LoVo (cell line): ENCODE measurements around the gene LDLRAD3.

Experiments used
- DNase-seq: peaks from one replicate; pipeline ENCODE4 v3.0.0-alpha.2; 2016; ENCODE audit warnings: low spot score

The LDLRAD3 gene

DNA sequence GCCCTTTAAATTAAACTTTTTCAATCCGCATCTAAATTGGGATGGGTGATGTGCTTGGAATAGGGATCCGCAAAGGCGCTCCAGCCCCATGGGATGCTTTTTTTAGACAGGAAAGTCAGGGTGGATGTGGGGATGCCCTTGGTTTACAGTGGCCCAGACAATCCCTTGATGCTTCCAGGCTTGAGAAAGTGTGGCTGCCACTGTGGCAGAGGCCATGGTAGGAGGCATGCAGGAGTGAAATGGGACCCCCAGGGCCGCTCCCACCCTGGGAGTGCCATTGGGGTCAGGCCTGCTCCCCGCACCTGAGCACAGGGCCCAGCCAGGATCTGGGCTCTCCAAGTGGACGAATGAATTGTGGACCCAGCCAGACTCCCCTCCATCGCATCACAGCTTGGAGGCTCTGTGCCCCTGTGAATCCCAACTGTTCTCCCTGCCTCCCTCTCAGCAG is 269.6 kb downstream of the LDLRAD3 start:
- no peak for DNase-seq

DNA sequence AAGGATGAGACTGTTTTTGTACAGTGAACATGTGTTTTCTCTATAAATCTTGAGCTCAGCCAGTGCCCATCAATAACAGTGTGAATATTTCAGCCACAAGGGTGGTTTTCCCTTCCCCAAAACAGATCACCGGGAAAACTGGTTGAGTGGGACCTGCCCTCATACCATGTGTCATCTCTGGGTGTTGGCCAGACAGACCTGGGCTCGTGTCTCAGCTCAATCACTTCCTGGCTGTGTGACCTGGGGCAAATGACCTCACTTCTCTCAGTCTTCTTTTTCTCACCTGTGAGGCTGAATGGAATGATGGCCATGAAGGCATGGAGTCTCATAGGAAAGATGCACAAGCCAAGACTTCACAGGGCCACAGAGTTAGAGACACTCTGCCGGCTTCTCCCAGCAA is 270.6 kb downstream of the LDLRAD3 start:
- DNase-seq: no peak

DNA sequence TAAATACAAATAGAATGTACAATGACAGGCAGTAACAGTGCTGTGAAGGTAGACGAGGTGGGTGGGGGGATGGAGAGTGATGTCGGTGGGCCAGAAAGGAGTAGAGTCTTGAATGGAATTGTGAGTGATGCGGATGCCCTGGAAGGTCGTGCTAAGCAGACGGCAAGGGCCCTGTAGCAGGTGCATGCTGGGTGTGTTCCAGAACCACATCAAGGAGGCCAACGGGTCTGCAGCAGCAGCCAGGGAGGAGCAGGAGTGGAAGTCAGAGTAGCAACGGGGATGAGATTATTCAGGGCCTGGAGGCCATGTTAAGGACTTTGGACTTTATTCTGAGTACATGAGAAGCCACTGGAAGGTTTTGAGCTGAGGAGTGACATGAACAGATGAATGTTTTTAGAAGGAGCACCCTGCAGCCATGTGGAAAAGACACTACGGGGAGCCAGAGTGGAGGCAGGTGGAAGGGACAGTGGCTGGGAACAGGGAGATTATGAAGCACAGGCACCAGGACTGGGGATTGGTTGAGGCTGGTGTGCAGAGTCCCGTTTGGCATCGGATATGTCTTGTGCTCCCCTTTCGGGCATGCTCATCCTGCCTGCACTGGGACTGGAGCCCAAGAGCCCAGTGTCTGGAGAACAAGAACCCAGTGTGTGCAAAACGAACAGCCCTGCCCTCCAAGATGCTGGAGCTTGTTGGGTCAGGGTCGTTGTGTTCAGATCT is 271.3 kb downstream of the LDLRAD3 start:
- no peak for DNase-seq

DNA sequence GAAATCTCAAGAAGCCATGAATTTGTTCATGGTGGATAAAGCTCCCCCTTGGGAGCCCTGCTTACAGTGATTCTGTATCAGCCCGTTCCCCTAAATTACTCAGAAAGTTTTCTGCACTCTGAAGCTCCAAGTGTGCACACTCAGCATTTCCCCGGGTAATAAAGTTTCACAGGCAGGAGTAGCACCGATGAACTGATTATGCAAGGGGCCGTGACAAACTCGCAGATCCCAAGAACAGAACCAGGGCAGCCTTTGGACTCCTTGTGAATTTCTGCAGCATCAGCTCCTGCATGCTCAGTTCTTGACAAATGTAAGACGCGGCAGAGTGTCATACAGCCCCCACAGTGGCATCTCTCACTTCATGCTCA is 271.8 kb downstream of the LDLRAD3 start:
- DNase-seq: no peak

DNA sequence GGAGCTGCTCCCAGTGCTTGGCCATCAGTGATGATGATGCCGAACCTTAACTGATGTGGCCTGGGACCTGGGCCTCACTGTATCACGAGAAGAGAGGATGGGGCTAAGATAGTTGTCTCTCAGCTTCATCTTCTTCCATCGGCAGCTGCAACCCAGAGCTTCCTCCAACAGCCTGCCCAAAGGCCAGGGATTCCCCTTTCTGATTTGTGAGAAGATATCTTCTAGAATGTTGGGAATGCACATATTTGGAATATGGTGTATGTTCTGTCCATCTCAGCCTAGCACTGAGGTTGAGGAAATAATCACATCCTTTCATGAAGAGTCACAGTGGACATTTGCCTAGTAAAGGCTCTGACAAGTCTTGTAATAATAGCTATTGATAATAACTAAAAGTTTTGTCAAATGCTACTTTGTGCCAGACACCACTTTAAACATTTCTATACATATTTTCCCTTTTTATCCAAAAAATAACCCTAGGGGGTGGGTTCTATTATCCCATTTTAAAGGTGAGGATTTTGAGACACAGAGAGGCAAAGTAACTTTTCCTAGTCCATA is 272.3 kb downstream of the LDLRAD3 start:
- DNase-seq: no peak

DNA sequence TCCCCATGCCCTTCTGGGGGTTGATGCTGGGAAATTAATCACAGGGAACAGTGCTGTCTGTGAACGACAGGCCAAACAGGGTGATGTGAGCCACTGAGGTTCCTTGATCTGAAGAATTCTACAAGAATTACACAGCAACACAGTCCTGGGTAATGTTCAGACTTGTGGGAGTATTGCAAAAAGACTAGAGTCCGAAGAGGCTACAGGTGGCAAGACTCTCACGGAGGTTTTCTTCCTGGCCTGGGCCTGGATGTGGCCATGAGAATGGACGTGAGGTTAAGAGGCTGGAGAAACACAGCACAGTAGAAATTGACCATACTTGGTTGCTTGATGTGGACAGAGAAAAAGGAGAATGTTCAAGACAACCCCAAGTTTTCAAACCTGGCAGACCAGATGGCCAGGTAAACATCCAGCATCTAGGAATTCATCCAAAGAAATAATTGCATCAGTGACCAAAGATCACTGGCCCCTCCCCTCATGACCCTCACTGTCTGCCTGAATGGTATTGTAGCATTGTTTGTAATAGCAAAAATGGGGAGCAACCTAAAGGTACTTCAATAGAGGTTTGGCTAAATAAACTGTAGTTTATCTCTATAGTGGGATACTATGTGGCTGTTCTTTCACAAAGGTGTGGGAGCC is 274.5 kb downstream of the LDLRAD3 start:
- no peak for DNase-seq

DNA sequence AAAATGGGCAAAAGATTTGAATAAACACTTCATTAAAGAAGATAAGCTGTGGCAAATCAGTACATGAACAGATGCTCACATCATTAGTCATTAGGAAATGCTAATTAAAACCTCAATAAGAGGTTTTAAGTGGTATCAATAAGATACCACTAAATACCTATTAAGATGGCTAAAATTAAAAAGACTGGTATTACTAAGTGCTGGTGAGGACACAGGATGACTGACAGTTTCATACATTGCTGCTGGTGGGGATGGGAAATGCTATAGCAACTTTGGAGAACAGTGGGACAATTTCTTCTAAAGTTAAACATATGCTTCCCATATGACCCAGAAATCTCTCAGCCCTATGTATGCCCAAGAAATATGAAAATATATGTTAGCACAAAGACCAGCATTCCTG is 276.1 kb downstream of the LDLRAD3 start:
- DNase-seq: no peak

DNA sequence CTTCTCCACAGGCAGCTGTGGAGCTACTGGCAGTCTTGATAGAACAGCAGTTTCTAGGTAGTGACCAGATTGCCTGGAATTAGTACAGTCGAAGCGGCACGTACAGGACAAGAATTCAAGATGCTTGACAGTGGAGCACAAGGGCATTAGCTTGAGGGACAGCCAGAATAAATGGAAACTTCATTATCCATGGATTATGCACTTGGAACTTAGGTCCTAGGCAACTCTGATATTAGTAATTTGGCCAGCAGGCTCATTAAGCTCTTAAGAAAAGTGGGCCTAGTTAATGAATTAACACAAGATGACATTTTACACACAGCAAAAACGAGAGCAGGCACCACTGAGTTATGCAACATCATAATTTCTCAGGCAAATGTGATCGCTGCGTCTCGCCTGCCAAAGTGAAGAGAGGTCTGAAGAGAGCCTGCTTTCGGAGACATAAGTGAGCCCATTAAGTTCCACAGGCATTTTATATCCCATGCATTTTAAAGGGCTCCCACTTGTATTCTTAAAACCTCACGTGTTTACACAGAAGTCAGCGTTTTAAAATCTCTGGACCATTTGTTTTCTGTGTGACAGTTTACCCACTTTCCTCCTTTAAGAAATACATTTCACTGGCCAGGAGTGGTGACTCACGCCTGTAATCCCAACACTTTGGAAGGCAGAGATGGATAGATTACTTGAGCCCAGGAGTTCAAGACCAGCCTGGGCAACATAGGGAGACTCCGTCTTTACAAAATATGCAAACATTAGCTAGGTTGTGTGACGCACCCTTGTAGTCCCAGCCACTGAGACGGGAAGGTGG is 279.2 kb downstream of the LDLRAD3 start:
- DNase-seq: no peak

DNA sequence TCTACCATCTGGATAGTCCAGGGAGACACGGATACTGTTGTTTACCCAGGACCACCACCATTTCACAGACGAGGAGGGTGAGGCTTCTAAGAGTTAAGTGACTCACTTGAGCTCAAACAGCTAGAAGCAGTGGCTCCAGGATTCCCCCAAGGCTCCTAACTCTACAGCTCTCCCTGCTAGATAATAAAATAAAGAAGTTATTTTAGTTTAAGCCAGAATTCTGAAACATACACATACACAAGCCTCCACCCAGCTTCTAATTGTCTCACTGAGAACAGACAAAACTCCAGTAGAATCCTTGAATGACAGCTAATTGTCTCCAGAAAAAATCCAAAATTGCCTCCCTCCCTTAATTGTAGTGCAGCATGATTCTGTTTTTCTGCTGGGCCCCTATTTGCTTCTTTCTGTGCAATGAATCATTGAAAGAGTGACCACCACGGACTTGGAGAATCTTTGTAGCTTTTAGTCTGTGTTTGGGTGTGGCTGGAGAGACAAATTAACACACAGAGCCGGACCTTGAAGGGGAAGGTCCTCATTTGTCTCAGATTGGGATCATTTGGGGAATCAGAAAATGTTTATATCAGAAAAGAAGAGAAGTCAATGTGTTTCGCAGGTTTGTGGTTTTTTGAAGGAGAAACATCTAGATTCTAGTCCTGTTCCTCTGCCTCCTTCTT is 280.5 kb downstream of the LDLRAD3 start:
- no peak for DNase-seq

DNA sequence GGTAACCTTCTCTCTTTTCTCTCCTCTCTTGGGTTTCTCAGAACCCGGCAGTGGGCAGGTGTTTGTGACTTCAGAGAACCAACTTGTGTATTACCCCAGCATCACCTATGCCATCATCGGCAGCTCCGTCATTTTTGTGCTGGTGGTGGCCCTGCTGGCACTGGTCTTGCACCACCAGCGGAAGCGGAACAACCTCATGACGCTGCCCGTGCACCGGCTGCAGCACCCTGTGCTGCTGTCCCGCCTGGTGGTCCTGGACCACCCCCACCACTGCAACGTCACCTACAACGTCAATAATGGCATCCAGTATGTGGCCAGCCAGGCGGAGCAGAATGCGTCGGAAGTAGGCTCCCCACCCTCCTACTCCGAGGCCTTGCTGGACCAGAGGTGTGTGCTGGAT is 283.2 kb downstream of the LDLRAD3 start:
- no peak for DNase-seq

DNA sequence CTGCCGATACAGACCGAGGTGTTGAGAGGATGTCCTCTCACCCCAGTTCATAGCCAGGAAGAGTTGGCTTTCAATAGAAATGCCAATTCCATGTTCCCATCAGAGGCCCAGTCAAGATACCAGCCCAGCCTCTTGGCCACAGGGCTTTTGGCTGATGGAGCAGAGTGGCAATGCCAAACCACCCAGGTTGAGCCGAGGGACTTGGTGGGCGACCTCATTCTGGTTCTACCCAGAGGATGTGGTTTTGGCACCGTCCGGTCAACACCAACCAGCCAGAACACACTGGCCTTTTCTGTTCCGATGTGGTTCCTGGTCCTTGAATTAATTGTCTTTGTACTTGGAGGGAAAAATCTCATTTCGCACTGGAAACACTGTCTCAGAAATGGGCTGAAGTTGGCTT is 284.8 kb downstream of the LDLRAD3 start:
- DNase-seq: no peak

DNA sequence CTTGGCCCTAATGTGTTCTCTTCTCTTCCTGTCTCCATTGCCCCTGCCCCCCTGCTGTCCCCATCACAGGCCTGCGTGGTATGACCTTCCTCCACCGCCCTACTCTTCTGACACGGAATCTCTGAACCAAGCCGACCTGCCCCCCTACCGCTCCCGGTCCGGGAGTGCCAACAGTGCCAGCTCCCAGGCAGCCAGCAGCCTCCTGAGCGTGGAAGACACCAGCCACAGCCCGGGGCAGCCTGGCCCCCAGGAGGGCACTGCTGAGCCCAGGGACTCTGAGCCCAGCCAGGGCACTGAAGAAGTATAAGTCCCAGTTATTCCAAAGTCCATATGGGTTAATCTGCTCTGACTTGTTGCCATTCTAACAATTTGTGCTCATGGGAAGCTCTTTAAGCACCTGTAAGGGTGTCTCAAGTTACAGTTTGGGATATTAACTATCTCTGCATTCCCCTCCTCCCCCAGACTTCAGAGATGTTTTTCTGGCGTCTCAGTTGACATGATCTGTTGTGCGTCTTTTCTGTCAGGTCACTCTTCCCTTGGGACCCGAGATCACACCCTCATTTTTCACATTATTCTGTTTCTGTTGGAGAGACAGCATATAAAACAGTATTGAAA is 285.3 kb downstream of the LDLRAD3 start:
- no peak for DNase-seq

DNA sequence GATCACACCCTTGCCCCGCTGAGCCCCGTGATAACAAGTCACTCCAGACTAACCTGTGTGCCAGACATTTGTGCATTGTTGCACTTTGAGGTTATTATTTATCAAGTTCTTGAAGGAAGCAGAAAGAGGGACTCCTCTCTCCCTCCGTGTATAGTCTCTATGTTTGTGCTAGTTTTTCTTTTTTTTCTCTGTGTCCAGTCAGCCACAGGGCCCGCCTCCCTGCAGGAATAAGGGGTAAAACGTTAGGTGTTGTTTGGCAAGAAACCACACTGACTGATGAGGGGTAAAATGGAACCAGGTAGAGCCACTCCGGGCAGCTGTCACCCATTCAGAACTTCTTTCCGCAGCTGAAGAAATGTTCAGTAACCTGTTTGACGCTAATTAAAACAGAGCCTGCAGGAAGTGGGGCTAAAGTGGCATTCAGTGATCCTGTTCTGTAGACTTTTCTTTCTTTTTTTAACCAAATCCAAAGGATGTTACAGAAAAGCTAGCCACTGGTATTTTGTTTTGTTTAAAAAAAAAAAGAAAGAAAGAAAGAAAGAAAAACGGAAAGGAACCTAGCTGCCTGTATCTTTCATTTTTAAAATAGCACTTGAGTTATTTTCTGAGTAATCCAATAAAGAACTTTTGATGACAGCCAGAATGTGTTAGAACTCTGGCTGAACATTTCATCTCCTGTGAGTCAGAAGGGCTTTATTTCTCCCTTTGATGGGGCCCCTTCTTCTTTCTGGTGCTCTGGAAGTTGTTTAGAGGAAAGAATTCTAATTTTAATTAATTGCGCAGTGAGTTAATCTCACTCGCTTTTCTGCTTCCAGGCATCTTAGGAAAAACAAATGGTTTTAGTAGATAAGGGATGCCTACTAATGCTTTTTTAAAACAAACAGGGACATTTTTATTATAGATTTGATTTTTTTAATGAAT is 287.2 kb downstream of the LDLRAD3 start:
- DNase-seq: no peak

DNA sequence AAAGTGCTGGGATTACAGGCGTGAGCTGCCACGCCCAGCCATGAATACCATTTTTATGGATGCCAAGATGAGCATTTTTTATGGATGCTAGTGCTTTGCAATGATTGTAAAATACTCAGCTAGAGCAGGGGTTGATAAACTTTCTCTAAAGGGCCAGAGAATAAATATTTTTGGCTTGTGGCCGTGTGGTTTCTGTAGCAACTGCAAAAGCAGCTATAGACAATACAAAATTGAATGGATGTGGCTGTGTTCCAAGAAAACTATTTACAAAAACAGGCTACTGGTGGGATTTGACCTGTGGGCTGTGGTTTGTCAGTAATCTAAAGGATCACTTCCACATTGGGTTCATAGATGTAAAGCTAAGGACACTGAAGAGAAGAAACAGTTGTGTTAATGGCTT is 289.3 kb downstream of the LDLRAD3 start:
- no peak for DNase-seq

DNA sequence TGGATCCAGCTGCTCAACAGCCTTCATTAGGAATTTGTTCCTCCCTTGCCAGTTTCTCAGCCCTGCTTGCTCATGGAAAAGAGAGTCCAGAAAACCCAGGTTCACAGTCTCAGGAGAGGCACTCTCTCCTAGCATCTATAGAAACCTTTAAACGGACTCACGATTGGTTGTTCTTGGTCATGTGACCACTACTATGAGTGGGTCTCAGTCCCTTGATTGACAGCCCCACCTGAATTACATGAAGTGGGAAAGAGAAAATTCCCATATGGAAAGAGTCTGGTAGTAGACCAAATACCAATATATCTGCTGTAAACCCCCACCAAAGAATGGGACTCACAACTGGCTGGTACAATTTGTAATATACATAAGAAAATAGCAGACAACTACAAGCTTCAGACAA is 291.0 kb downstream of the LDLRAD3 start:
- no peak for DNase-seq

DNA sequence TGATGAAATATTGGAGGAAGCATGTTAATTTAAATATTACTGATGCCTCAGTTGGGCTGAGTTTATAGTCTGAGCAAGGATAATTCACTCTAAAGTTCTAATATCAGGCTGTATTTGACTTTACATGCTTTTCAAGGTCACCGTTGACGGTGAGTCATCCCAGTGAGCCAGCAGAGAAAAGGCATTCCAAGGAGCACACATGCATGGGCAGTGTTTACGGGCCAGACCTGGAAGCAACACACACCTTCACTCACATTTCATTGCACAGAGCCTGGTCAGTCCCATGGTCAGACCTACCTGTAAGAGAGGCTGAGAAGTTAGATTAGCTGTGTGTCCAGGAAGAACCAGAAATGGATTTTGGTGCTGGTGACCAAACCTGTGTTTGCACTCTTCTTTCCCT is 291.9 kb downstream of the LDLRAD3 start:
- DNase-seq: no peak

DNA sequence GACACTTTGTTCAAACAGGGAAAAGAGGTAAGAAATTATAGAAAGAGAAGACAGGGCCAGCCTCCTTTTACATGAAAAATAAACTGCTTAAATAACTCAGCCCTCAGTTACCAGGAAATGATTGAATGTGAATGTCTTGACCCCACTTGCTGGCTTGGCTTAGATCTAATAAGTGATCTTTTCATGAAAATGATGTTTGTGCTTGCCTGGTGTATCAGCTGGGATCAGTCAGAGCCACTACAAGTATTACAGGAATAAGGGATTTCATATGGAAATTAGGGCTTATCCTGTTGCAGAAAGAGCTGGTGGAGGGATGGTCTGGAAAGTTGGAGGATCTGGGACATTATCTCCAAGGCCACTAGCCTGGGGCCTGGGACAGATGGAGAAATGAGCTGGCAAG is 293.5 kb downstream of the LDLRAD3 start:
- no peak for DNase-seq

DNA sequence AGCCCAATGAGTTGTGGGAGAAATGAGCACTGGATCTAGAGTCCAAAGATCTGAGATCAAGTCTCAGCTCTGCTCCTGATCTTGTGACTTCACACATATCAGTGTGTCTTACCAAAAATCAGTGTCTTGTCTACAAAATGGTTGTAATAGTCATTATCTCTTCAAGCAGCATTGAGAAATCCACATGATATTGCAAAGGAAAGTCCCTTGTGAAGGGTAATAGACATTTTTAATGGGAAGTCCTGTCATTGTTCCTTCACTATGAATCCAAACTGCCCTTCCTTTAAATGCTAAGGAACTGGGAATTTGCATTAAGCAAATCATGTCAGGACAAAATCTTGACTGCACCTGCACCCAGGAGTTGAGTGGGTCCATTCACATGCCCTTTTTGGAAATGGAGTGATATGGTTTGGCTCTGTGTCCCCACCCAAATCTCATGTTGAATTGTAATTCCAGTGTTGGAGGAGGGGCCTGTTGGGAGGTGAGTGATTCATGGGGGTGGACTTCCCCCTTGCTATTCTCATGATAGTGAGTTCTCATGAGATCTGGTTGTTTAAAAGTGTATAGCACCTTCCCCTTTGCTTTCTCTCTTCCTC is 294.3 kb downstream of the LDLRAD3 start:
- DNase-seq: no peak

DNA sequence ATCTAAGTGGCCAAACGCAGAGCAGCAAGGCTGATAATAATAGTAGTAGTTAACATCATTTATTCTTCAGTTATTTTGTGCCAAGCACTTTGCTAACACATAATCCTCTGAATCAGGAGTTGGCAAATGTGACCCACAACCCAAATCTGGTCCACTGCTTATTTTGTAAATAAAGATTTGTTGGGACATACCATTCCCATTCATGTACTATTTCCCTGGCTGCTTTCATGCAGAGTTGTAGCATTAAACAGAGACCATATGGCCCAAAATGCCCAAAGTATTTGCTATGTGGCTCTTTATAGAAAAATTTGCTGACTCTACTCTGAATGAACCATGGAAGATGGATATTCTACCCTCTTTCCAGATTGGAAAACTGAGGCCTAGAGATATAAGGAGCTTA is 295.0 kb downstream of the LDLRAD3 start:
- no peak for DNase-seq

DNA sequence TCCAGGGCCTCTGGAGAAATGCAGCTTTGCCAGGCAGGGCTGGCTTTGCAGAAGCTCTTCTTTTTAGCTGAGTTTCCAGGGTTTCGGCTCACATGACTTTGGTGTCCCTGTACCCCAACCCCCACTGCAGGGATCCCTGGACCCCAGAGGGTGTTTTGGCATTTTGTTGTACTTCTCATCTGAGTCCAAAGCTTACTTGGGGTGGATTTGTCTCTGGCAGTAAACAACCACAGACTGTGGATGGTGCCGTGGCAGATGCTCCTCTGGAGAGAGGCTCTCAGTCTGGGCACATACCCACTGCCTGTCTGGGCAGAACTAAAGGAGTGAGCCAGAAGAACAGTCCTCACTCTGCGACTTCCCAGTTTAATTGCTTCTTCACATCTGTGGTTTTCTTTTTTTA is 295.8 kb downstream of the LDLRAD3 start:
- no peak for DNase-seq
